Activated T-helper 2 cell treated with anti-CD3 and anti-CD28 coated beads, Interferon-gamma antibody, Interleukin-2, Interleukin-4, amounts not matched to agents 10 μg/mL and 5 μg/mL and 100 μg/mL, durations not matched to agents 14 hours and 24 hours and 36 hours (primary cell): ENCODE measurements around the gene SPTBN5. TPM values are rescaled to one million over a fixed set of nuclear protein-coding genes. Genes with fewer than 3 reads are reported as not detected.

Experiments used
- DNase-seq: peaks from one replicate; pipeline ENCODE4 v3.0.0; 2021; ENCODE audit warnings: low spot score
- H3K27ac Mint-ChIP-seq: one replicate; pipeline ENCODE4 v1.8.0; 2021; ENCODE audit warnings: mixed read lengths
- H3K27me3 Mint-ChIP-seq: one replicate; pipeline ENCODE4 v1.8.0; 2021; ENCODE audit warnings: low read depth, mixed read lengths
- H3K36me3 Mint-ChIP-seq: one replicate; pipeline ENCODE4 v1.8.0; 2021; ENCODE audit warnings: low read depth, mixed read lengths
- H3K4me1 Mint-ChIP-seq: one replicate; pipeline ENCODE4 v1.8.0; 2021; ENCODE audit warnings: low read depth, mixed read lengths
- H3K4me3 Mint-ChIP-seq: one replicate; pipeline ENCODE4 v1.8.0; 2021; ENCODE audit warnings: low read depth, mild to moderate bottlenecking, moderate library complexity, mixed read lengths
- H3K9me3 Mint-ChIP-seq: one replicate; pipeline ENCODE4 v1.8.0; 2021; ENCODE audit warnings: mixed read lengths
- intact Hi-C: fragments of 100-400 bp; cut with micrococcal nuclease; formaldehyde crosslinking; loops from one replicate; pipeline ENCODE4 v1.15.1; 2023
- total RNA-seq: library from RNA; stranded (reverse); gene quantifications from 2 replicates; pipeline ENCODE4 v1.2.3, GENCODE V29; 2022

Gene SPTBN5
- total RNA-seq, 1 donor from 2014 or later = 0.41 TPM

DNA sequence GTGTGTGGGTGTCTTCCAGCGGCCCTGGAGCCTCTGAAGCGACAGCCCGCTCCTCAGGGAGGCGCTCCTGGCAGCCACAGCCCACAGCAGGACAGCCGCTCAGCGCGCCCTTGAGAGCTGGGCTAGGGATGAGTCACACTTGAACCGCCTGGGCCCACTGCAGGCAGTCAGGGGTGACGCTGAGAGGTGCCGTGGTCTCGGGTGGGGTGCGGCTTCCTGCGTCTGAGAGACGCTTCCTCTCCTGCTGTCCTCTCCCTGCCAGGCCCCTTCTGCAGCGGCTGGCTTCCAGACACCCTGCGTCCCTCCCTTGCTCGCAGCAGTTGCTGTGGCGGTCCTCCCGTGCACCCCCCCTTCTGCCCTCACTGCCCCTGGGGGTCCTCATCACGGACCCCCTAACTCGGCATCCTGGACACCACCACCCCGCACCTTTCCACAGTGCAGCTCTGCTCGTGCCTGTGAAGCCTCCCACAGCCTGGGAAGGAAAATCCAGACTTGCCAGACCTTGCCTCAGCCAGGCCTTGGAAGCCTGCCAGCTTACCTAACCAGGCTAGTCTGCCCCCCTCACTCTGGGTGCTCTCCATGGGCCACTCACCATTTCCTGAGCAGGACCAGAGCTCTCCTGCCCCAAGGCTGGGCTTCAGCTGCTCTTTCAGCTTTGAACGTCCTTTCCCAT, 1.1 kb upstream of the SPTBN5 start:
- peak; percentile 76 for DNase-seq
- no peaks in the 10 kb centered on the region for H3K27me3 Mint-ChIP-seq
- H3K27ac Mint-ChIP-seq = peak overlapping the region; percentile 8
- peaks cover 14% of the 10 kb centered on the region for H3K4me1 Mint-ChIP-seq
- intact Hi-C loops = no loop called here
- peaks cover 7% of the 10 kb centered on the region for H3K36me3 Mint-ChIP-seq
- peak overlapping the region; percentile 21 for H3K4me3 Mint-ChIP-seq
- no peaks in the 10 kb centered on the region for H3K9me3 Mint-ChIP-seq

DNA sequence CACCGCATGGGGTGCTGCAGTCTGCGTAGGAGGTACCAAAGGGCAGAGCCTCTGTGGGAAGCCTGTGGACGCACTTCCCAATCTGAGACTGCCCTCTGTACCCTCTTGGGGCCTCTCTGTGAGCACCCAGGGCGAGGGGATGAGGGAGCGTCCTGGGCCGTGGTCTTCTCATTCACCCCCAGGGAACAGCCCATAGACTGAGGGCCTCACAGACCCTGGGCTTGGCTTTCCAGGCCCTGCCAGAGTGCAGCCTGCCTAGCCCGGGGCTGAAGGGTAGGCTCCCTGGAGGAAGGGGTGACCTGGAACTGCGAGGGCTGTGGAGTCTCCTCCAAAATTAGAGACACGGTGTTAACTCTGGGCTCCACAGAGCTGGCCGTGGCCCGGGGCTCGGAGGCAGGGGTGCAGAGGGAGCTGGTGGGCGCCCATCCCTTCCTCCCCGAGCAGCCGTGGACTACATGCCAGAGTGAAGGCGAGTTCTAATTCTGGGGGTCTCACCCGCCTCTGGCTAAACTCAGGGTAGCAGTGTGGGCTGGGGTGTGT, 468 bp upstream of the SPTBN5 start:
- Mint-ChIP-seq H3K4me3 (peak overlapping the region; percentile 21), H3K9me3 (no peaks in the 10 kb centered on the region), H3K36me3 (peaks cover 4% of the 10 kb centered on the region), H3K4me1 (peaks cover 14% of the 10 kb centered on the region), H3K27ac (no peak overlapping the region), H3K27me3 (no peaks in the 10 kb centered on the region)
- intact Hi-C loops = no loop called here
- DNase-seq = no peak

DNA sequence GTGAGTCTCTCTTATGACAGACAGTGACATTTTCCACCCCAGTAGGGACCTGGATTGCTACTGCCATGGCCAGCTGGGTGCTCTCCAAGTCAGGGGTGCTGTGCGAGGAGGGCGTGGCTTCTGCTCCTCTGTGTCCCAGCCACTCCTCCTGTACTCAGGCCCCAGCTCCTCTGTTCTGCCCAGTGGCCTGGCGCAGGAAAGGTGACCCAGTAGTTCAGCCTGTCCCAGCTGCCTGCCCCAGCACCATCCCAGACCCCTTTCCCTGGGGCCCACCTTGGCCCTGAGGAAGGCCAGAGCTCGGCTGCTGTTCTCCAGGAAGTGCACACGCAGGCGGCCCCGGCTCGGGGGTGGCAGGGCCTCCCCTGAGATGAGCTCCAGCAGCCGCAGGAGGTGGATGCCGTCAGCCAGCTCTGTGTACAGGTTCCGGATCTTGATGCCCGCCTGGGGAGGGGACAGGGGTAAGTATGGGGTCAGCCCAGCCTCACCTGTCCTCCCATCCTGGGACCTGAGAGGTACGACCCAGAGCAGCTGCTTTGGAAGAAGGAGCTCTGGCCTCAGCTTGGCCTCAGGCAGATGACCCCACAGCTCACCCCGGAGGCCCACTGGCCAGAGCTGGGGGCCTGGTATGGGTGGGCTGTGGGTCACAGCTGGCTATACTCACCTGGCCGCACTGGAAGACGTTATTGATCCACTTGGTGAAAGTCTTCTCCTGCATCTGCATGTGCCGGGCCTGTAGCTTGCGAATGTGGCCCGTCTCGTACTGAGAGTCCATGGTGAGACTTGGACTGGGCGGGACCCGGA, 1.0 kb downstream of the SPTBN5 start:
- no peaks in the 10 kb centered on the region for H3K36me3 Mint-ChIP-seq
- H3K4me3 Mint-ChIP-seq = no peak overlapping the region
- intact Hi-C loops = no loop called here
- peaks cover 18% of the 10 kb centered on the region for H3K4me1 Mint-ChIP-seq
- no peaks in the 10 kb centered on the region for H3K9me3 Mint-ChIP-seq
- DNase-seq = no peak
- H3K27ac Mint-ChIP-seq = peak overlapping the region; percentile 12
- no peaks in the 10 kb centered on the region for H3K27me3 Mint-ChIP-seq

DNA sequence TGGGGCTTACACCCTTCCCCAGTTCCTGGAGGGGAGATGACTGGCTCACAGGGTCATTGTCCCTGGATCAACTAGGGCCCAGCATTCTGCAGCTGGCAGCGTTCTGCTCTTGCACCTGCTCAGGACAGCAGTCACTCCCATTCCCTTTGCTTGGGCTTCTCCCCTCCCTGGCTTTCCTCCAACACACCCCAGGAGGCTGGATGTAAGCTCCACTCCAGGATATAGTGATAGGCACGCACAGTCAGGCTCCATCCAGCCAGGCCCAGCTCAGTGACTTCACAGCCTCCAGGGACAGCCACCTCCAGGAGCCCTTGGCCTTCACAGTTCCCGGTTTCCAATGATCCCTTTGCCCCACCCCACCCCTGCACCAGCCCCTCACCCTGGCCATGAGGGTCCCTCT, 1.9 kb downstream of the SPTBN5 start:
- no peaks in the 10 kb centered on the region for H3K36me3 Mint-ChIP-seq
- H3K27ac Mint-ChIP-seq = no peak overlapping the region
- no peaks in the 10 kb centered on the region for H3K9me3 Mint-ChIP-seq
- intact Hi-C loops = no loop called here
- DNase-seq = no peak
- H3K27me3 Mint-ChIP-seq = no peaks in the 10 kb centered on the region
- no peak overlapping the region for H3K4me3 Mint-ChIP-seq
- H3K4me1 Mint-ChIP-seq = peaks cover 18% of the 10 kb centered on the region

DNA sequence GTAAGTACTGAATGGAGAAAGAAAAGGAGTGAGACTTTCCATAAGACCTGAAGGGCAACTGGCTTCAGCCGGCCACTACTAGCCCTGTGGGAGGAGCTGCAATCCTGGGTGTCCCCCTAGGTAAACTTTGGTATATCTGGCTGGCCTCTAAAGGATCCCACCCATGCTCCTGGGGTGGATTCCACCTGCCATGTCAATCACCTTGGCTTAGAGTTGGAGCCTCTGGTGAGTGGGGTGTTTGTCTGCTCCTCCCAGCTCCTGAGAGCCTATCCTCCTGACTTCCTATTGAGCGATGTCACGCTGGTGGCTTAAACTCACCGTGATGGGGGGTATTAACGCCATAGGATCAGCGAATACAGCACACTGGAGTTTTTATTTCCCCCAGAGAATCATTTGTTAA, 2.6 kb downstream of the SPTBN5 start:
- DNase-seq = no peak
- no peaks in the 10 kb centered on the region for H3K9me3 Mint-ChIP-seq
- H3K4me3 Mint-ChIP-seq = no peak overlapping the region
- intact Hi-C loops = no loop called here
- H3K36me3 Mint-ChIP-seq = no peaks in the 10 kb centered on the region
- H3K4me1 Mint-ChIP-seq = peaks cover 16% of the 10 kb centered on the region
- no peaks in the 10 kb centered on the region for H3K27me3 Mint-ChIP-seq
- H3K27ac Mint-ChIP-seq = no peak overlapping the region

DNA sequence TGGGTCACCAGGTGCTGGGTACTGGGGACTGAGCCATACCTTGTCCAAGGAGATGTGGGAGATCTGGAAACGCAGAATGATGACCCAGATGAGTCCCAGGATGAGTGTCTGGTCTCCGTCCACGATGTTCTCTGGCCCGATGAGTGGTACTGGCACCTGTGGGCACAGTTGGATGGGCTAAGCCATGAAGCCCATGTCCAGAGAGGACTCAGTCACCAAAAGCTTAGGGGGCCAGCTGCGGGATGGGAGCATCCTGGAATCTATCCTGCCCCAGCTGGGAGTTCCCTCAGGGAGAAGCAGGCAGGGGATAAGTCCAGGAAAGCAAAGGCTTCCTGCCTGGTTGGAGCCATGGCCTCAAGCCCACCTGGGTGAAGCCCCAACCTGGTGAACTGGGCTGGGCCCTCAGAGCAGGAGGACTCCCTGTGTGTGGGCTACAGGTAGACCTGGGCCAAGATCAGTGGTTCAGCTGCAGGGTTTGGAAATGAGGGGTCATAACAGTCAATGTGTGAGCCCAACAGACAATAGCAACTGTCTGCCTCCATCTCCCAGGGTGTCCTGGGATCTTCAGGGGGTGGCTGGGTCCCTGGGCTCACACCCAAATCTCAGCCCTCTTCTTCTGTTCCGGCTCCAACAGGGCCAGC, 3.7 kb downstream of the SPTBN5 start:
- no peak overlapping the region for H3K27ac Mint-ChIP-seq
- H3K36me3 Mint-ChIP-seq = no peaks in the 10 kb centered on the region
- intact Hi-C loops = no loop called here
- H3K9me3 Mint-ChIP-seq = no peaks in the 10 kb centered on the region
- no peaks in the 10 kb centered on the region for H3K27me3 Mint-ChIP-seq
- no peak for DNase-seq
- H3K4me1 Mint-ChIP-seq = peaks cover 13% of the 10 kb centered on the region
- no peak overlapping the region for H3K4me3 Mint-ChIP-seq

DNA sequence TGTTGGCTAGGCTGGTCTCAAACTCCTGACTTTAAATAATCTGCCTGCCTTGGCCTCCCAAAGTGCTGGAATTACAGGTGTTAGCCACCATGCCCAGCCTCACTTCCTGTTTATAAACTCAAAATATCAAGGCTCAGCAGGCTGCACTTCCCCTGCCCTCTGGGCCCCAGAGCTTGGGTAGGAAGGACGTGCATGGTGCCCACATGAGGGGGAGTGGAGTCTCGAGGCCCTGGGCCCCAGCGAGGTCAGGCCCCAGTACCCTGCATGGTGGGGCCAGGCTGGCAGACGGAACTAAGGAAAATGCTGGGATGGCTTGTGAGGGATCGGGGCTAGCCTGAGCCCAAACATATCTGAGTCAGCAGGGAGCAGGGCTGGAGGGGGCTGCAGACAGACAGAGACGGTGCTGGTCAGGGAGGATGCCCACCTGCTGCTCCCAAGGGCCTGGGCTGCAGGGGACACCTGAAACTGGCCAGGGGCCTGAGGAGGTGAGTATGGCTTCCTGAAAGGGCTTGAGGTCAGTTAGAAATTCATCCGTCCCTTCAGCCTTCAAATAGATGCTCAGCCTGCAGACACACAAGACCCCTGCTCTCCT, 5.1 kb downstream of the SPTBN5 start:
- Mint-ChIP-seq H3K36me3 (no peaks in the 10 kb centered on the region), H3K4me3 (no peak overlapping the region), H3K9me3 (no peaks in the 10 kb centered on the region), H3K4me1 (peaks cover 8% of the 10 kb centered on the region), H3K27me3 (no peaks in the 10 kb centered on the region), H3K27ac (no peak overlapping the region)
- intact Hi-C loops = no loop called here
- no peak for DNase-seq

DNA sequence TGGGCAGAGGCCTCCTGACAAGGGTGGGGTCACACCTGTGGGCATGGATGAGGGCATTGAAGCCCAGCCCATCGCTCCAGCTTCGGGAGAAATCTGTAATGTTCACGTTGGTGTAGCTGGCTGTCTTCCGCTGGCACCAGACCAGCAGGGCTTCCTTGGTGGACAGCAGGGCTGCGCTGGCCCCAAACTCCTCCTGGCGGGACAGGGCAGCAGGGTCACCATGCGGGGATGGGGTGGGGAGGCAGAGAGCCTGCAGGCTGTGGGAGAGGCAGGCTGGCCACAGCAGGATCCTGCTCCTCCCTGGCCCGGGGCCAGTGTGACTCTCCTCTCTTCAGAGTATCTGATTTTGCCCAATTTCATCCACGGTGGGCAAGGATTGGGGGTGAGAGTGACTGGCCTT, 6.0 kb downstream of the SPTBN5 start:
- no peaks in the 10 kb centered on the region for H3K9me3 Mint-ChIP-seq
- no peaks in the 10 kb centered on the region for H3K36me3 Mint-ChIP-seq
- peaks cover 3% of the 10 kb centered on the region for H3K27me3 Mint-ChIP-seq
- DNase-seq = no peak
- intact Hi-C loops = no loop called here
- H3K4me3 Mint-ChIP-seq = no peak overlapping the region
- no peak overlapping the region for H3K27ac Mint-ChIP-seq
- peaks cover 8% of the 10 kb centered on the region for H3K4me1 Mint-ChIP-seq

DNA sequence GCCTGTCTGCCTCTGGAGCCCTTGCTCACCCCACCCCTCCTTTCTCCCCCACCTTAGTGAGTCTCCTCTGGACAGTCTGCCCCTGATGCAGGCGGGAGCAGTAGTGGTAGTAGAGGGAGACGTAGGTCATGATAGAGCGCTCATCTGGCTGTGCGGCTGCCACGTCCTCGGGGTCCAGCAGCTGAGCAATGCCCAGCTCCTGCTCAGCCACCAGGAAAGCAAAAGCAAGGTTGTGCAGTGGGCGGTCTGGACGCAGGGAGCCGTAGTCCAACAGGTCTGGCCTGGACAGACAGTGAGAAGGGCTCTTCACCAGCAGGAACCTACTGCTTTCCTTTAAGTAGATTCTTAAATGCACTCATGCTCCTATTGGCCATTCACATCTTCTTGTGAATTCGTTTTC, 6.7 kb downstream of the SPTBN5 start:
- peaks cover 5% of the 10 kb centered on the region for H3K27me3 Mint-ChIP-seq
- H3K4me1 Mint-ChIP-seq = peaks cover 6% of the 10 kb centered on the region

DNA sequence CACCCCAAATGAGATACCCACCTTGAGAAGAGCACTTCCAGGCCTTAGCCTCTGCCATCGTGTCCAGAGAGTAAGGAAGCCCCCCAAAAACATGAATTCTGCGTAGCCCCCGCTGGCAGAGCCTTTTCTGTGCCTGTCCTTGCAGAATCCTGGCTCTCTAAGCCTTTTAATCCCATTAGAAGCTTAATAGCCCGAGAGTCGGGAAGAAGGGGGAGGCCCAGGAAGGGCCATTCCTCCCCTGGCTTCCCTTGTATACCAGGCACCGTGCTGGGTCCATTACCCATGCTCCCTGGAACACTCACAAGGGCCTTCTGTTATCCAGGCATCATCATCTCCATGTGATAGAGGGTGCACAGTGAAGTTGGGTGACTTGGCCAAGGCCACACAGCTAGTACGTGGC, 7.1 kb downstream of the SPTBN5 start:
- DNase-seq = no peak
- H3K36me3 Mint-ChIP-seq = no peaks in the 10 kb centered on the region

More for the DNA sequence above, 6.7 kb downstream of the SPTBN5 start:
- H3K9me3 Mint-ChIP-seq = no peaks in the 10 kb centered on the region
- intact Hi-C loops = no loop called here
- no peak overlapping the region for H3K4me3 Mint-ChIP-seq
- DNase-seq = no peak
- H3K27ac Mint-ChIP-seq = no peak overlapping the region
- H3K36me3 Mint-ChIP-seq = no peaks in the 10 kb centered on the region

DNA sequence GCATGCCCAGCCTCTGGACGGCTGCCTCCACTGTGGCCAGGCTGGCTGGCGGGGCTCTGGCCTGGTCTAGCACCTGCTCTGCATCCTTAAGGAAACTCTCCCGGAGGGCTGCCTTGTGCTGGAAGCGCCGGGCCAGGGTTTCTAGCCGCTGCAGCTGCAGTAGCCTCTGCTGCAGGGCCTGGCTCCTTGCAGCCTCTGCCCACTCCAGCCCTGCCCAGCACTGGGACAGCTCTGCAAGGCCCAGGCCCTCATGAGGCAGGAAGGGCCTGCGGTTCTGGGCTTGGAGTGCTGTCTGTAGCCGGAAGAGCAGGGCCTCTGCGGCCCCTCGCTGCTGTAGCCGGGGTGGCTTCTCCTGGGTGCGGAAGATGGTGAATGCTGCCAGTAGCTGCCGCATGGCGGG, 8.0 kb downstream of the SPTBN5 start:
- intact Hi-C loops = no loop called here
- H3K27ac Mint-ChIP-seq = no peak overlapping the region

More for the DNA sequence above, 7.1 kb downstream of the SPTBN5 start:
- intact Hi-C loops = no loop called here
- no peak overlapping the region for H3K4me3 Mint-ChIP-seq
- peaks cover 6% of the 10 kb centered on the region for H3K4me1 Mint-ChIP-seq
- H3K9me3 Mint-ChIP-seq = no peaks in the 10 kb centered on the region
- no peak overlapping the region for H3K27ac Mint-ChIP-seq
- H3K27me3 Mint-ChIP-seq = peaks cover 5% of the 10 kb centered on the region

DNA sequence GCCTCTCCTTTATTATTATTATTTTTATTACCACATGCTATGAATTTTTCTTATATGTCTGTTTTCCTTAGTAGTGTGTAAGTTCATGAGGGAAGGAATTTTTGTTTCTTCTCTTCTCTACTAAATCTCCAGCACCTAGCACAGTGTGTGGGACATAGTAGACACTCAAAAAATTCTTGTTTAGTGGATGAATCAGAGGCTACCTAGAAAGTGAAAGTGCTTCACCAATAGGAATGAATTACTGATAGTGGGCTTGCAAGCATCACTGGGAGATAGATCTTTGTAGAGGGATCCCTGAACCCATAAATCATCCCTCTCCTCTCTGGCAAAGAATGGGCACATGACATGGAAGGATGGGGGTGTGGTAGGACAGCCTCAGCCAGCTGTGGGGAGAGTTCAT, 8.5 kb downstream of the SPTBN5 start:
- Mint-ChIP-seq H3K27me3 (peaks cover 16% of the 10 kb centered on the region), H3K4me1 (peaks cover 7% of the 10 kb centered on the region), H3K27ac (no peak overlapping the region), H3K4me3 (no peak overlapping the region), H3K36me3 (no peaks in the 10 kb centered on the region), H3K9me3 (no peaks in the 10 kb centered on the region)
- DNase-seq = no peak
- intact Hi-C loops = no loop called here

More for the DNA sequence above, 8.0 kb downstream of the SPTBN5 start:
- Mint-ChIP-seq H3K36me3 (no peaks in the 10 kb centered on the region), H3K4me1 (peaks cover 7% of the 10 kb centered on the region), H3K27me3 (peaks cover 11% of the 10 kb centered on the region), H3K4me3 (no peak overlapping the region), H3K9me3 (no peaks in the 10 kb centered on the region)
- DNase-seq = no peak
